ENCODE data around the gene RAD21L1. TPM values are rescaled to one million over a fixed set of nuclear protein-coding genes. Genes with fewer than 3 reads are reported as not detected.
A peak's percentile ranks its signal among the peaks of the same experiment; 100 is the strongest.
"Not testable (repeated sequence)": the region's sequence is repeated elsewhere in the genome, so short reads cannot be mapped to it uniquely, and the experiment has no call there.

The RAD21L1 gene
- total RNA-seq, 2 experiments from 2014 or later, result 0.27 TPM; not detected in 1

GRCh38 chr20:1216527-1217427 lies 9.1 kb upstream of the RAD21L1 start:
- CTCF ChIA-PET, result interaction anchor here (1.0 kb wide), 1 partner anchor 8 kb away, joined by 3 read pairs; no protein-coding TSS in a partner anchor
- peaks cover 30% of the 10 kb centered on the region for H3K27me3 Mint-ChIP-seq
- DNase-seq; H3K9me3 Mint-ChIP-seq; POLR2A ChIA-PET; H3K36me3 Mint-ChIP-seq (ENCODE audit: low read depth); H3K4me3 Mint-ChIP-seq: not testable (repeated sequence)
- peak overlapping the region; percentile 32 for H3K27ac Mint-ChIP-seq
- peaks cover 34% of the 10 kb centered on the region for H3K4me1 Mint-ChIP-seq

- H3K27ac Mint-ChIP-seq; H3K9me3 Mint-ChIP-seq; H3K36me3 Mint-ChIP-seq (ENCODE audit: low read depth); CTCF ChIA-PET; DNase-seq; H3K4me3 Mint-ChIP-seq; POLR2A ChIA-PET: not testable (repeated sequence)
- peaks cover 53% of the 10 kb centered on the region for H3K27me3 Mint-ChIP-seq
- peaks cover 19% of the 10 kb centered on the region for H3K4me1 Mint-ChIP-seq
Observed at GRCh38 chr20:1222750-1223149, 3.1 kb upstream of the RAD21L1 start.

- H3K9me3 Mint-ChIP-seq, result no peaks in the 10 kb centered on the region
- ChIA-PET CTCF (interaction anchor here (1.3 kb wide), 1 partner anchor 11 kb away, joined by 3 read pairs; no protein-coding TSS in a partner anchor), POLR2A (no interaction called here)
- peak overlapping the region; percentile 5 for H3K4me3 Mint-ChIP-seq
- H3K27ac Mint-ChIP-seq, result no peak overlapping the region
- peaks cover 51% of the 10 kb centered on the region for H3K27me3 Mint-ChIP-seq
- no peaks in the 10 kb centered on the region for H3K36me3 Mint-ChIP-seq (ENCODE audit: low read depth)
- no peak for DNase-seq
- H3K4me1 Mint-ChIP-seq, result peaks cover 19% of the 10 kb centered on the region
Observed at GRCh38 chr20:1224205-1224890, 1.5 kb upstream of the RAD21L1 start.

- H3K9me3 Mint-ChIP-seq, result no peaks in the 10 kb centered on the region
- H3K27me3 Mint-ChIP-seq, result peaks cover 49% of the 10 kb centered on the region
- no peak for DNase-seq
- no peak overlapping the region for H3K27ac Mint-ChIP-seq
- ChIA-PET CTCF (no interaction called here), POLR2A (no interaction called here)
- peak overlapping the region; percentile 60 for H3K4me3 Mint-ChIP-seq
- peaks cover 19% of the 10 kb centered on the region for H3K4me1 Mint-ChIP-seq
- no peaks in the 10 kb centered on the region for H3K36me3 Mint-ChIP-seq (ENCODE audit: low read depth)
Observed at GRCh38 chr20:1225263-1225782, 521 bp upstream of the RAD21L1 start.

GRCh38 chr20:1229541-1229940 lies 3.7 kb downstream of the RAD21L1 start:
- ChIA-PET POLR2A (no interaction called here), CTCF (interaction anchor here (1.6 kb wide), 1 partner anchor 11 kb away, joined by 3 read pairs; no protein-coding TSS in a partner anchor)
- DNase-seq, result no peak
- Mint-ChIP-seq H3K4me1 (peaks cover 21% of the 10 kb centered on the region), H3K27ac (no peak overlapping the region), H3K4me3 (no peak overlapping the region), H3K27me3 (peaks cover 43% of the 10 kb centered on the region), H3K36me3 (ENCODE audit: low read depth) (no peaks in the 10 kb centered on the region), H3K9me3 (no peaks in the 10 kb centered on the region)

- POLR2A ChIA-PET, result no interaction called here
- H3K4me1 Mint-ChIP-seq, result peaks cover 18% of the 10 kb centered on the region
- peaks cover 28% of the 10 kb centered on the region for H3K27me3 Mint-ChIP-seq
- no peaks in the 10 kb centered on the region for H3K36me3 Mint-ChIP-seq (ENCODE audit: low read depth)
- no peak for DNase-seq
- no peaks in the 10 kb centered on the region for H3K9me3 Mint-ChIP-seq
- no peak overlapping the region for H3K27ac Mint-ChIP-seq
- no peak overlapping the region for H3K4me3 Mint-ChIP-seq
- CTCF ChIA-PET, result no interaction called here
Observed at GRCh38 chr20:1232286-1233111, 6.7 kb downstream of the RAD21L1 start.

GRCh38 chr20:1240549-1240948 lies 14.7 kb downstream of the RAD21L1 start:
- ChIA-PET CTCF (interaction anchor here (1.3 kb wide), 1 partner anchor 12 kb away, joined by 3 read pairs; no protein-coding TSS in a partner anchor), POLR2A (no interaction called here)
- no peaks in the 10 kb centered on the region for H3K9me3 Mint-ChIP-seq
- peaks cover 10% of the 10 kb centered on the region for H3K4me1 Mint-ChIP-seq
- peaks cover 12% of the 10 kb centered on the region for H3K27me3 Mint-ChIP-seq
- no peak overlapping the region for H3K27ac Mint-ChIP-seq
- H3K36me3 Mint-ChIP-seq (ENCODE audit: low read depth), result no peaks in the 10 kb centered on the region
- DNase-seq, result no peak
- no peak overlapping the region for H3K4me3 Mint-ChIP-seq

GRCh38 chr20:1241456-1241855 lies 15.6 kb downstream of the RAD21L1 start:
- H3K4me1 Mint-ChIP-seq, result peaks cover 7% of the 10 kb centered on the region
- no peaks in the 10 kb centered on the region for H3K9me3 Mint-ChIP-seq
- H3K4me3 Mint-ChIP-seq, result no peak overlapping the region
- no peak overlapping the region for H3K27ac Mint-ChIP-seq
- ChIA-PET POLR2A (no interaction called here), CTCF (interaction anchor here (0.6 to 1.5 kb wide), 4 partner anchors 13 to 126 kb away, joined by 3 to 5 read pairs (median 3); no protein-coding TSS in a partner anchor)
- H3K36me3 Mint-ChIP-seq (ENCODE audit: low read depth), result no peaks in the 10 kb centered on the region
- peaks cover 14% of the 10 kb centered on the region for H3K27me3 Mint-ChIP-seq
- DNase-seq, result no peak

GRCh38 chr20:1242099-1242498 lies 16.3 kb downstream of the RAD21L1 start:
- H3K36me3 Mint-ChIP-seq (ENCODE audit: low read depth), result no peaks in the 10 kb centered on the region
- no peak overlapping the region for H3K4me3 Mint-ChIP-seq
- H3K27me3 Mint-ChIP-seq, result peaks cover 14% of the 10 kb centered on the region
- no peaks in the 10 kb centered on the region for H3K9me3 Mint-ChIP-seq
- ChIA-PET CTCF (interaction anchor here (1.4 to 1.5 kb wide), 2 partner anchors 12 to 41 kb away, joined by 3 read pairs; no protein-coding TSS in a partner anchor), POLR2A (no interaction called here)
- H3K27ac Mint-ChIP-seq, result no peak overlapping the region
- H3K4me1 Mint-ChIP-seq, result peaks cover 7% of the 10 kb centered on the region
- DNase-seq, result no peak

GRCh38 chr20:1242530-1242929 lies 16.7 kb downstream of the RAD21L1 start:
- Mint-ChIP-seq H3K4me3 (no peak overlapping the region), H3K9me3 (no peaks in the 10 kb centered on the region), H3K4me1 (peaks cover 7% of the 10 kb centered on the region), H3K27me3 (peaks cover 14% of the 10 kb centered on the region), H3K36me3 (ENCODE audit: low read depth) (no peaks in the 10 kb centered on the region), H3K27ac (no peak overlapping the region)
- ChIA-PET CTCF (interaction anchor here (1.4 to 1.5 kb wide), 2 partner anchors 12 to 40 kb away, joined by 3 read pairs; no protein-coding TSS in a partner anchor), POLR2A (no interaction called here)
- DNase-seq, result no peak

GRCh38 chr20:1245578-1245977 lies 19.7 kb downstream of the RAD21L1 start:
- Mint-ChIP-seq H3K4me1 (peaks cover 7% of the 10 kb centered on the region), H3K27ac (no peak overlapping the region), H3K36me3 (ENCODE audit: low read depth) (no peaks in the 10 kb centered on the region), H3K9me3 (no peaks in the 10 kb centered on the region), H3K4me3 (no peak overlapping the region), H3K27me3 (peaks cover 8% of the 10 kb centered on the region)
- DNase-seq, result no peak
- ChIA-PET POLR2A (no interaction called here), CTCF (no interaction called here)

- Mint-ChIP-seq H3K27me3 (peaks cover 15% of the 10 kb centered on the region), H3K27ac (no peak overlapping the region), H3K4me3 (no peak overlapping the region), H3K4me1 (peaks cover 7% of the 10 kb centered on the region), H3K9me3 (peaks cover 2% of the 10 kb centered on the region), H3K36me3 (ENCODE audit: low read depth) (no peaks in the 10 kb centered on the region)
- ChIA-PET CTCF (interaction anchor here (0.6 to 1.3 kb wide), 4 partner anchors 12 to 188 kb away, joined by 3 to 5 read pairs (median 3); no protein-coding TSS in a partner anchor), POLR2A (no interaction called here)
- no peak for DNase-seq
Observed at GRCh38 chr20:1247689-1248088, 21.8 kb downstream of the RAD21L1 start.
